Fibroblast of mammary gland (primary cell): ENCODE results near the gene IL2RG.

Experiments
- DNase-seq: peaks from one replicate; pipeline ENCODE4 v3.0.0-alpha.2; 2010; ENCODE audit warnings: low read depth
- H3K4me3 ChIP-seq: 2 replicates; pipeline ENCODE4 v1.5.1; 2011; ENCODE audit warnings: low read depth, mild to moderate bottlenecking, low read length, moderate library complexity; ENCODE audit not compliant: control insufficient read depth
- TF ChIP-seq, protein P1 (sequence below): conservative IDR thresholded peaks from 2 replicates; pipeline ENCODE4 v1.5.1; 2011; ENCODE audit warnings: low read depth, low read length, inconsistent platforms; ENCODE audit not compliant: control insufficient read depth, insufficient read depth

IL2RG gene

DNA sequence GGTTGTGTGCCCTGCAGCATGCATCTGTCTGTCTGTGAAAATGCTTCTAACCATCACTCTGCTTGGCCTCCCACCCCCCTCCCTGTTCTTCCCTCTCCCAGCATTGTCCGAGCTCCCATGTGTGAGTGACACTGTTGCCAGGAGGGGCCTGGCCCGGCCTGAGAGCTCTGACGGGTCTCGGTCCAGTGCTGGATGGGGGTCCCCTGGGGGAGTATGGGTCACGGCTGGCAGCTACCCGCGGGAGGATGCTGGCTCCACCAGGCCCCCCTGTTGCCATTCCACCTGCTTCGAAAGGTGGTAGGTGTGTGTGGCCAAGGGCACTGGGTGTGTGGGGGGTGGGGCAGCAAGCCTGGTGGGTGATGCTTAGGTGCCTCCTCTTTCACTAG is 36.9 kb upstream of the IL2RG start:
- DNase-seq: no peak
- no peak overlapping the region for H3K4me3 ChIP-seq
- TF ChIP-seq, protein P1, sequence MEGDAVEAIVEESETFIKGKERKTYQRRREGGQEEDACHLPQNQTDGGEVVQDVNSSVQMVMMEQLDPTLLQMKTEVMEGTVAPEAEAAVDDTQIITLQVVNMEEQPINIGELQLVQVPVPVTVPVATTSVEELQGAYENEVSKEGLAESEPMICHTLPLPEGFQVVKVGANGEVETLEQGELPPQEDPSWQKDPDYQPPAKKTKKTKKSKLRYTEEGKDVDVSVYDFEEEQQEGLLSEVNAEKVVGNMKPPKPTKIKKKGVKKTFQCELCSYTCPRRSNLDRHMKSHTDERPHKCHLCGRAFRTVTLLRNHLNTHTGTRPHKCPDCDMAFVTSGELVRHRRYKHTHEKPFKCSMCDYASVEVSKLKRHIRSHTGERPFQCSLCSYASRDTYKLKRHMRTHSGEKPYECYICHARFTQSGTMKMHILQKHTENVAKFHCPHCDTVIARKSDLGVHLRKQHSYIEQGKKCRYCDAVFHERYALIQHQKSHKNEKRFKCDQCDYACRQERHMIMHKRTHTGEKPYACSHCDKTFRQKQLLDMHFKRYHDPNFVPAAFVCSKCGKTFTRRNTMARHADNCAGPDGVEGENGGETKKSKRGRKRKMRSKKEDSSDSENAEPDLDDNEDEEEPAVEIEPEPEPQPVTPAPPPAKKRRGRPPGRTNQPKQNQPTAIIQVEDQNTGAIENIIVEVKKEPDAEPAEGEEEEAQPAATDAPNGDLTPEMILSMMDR: no peak

DNA sequence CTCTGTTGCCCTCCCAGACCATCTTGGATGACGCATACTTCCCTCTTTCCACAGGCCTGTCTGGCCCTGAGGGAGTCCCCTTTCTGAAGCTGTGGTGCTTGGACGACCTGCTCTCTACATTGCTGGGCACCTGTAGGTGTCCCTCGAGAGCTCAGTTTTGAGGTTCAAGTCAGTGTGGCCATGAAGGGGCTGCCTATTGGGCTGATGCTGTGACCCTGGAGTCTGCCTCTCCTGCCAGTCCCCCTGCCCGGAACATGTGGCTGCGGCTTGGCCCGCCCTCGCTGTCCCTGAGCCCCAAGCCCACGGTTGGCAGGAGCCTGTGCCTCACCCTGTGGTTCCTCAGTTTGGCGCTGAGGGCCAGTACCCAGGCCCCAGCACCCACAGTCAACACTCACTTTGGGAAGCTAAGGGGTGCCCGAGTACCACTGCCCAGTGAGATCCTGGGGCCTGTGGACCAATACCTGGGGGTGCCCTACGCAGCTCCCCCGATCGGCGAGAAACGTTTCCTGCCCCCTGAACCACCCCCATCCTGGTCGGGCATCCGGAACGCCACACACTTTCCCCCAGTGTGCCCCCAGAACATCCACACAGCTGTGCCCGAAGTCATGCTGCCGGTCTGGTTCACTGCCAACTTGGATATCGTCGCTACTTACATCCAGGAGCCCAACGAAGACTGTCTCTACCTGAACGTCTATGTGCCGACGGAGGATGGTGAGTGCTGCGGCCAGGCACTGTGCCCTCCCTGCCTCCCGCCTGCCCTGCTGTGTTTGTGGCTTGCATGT is 36.3 kb upstream of the IL2RG start:
- no peak for DNase-seq
- no peak overlapping the region for H3K4me3 ChIP-seq
- TF ChIP-seq, protein P1: no peak

DNA sequence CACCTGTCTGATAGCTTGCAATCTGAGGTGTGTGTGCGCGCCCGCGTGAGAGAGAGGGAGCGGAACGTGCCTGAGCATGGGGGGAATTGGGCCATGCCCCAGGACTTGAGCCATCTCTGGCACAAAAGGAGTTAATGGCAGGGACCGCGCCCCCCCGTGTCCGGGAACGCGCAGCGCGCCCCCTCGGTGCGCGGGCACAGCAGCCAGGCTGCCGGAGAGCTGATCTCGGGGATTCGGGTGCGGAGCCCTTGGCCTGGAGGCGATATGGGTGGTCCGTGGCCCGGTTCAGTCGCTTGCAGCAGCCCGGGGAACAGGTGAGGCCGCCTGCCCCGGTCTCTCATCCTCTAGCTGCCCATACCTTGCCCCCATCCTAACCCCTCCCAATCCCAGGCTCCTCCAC is 33.3 kb upstream of the IL2RG start, which contains the start of gene NLGN3:
Gene NLGN3 (plus strand): TSS at position 191 of the 400 bp plus-strand sequence. CDS start 2,909 bp downstream, outside the sequence.
- TF ChIP-seq, protein P1: no peak
- no peak within 1 kb of the TSS for H3K4me3 ChIP-seq

DNA sequence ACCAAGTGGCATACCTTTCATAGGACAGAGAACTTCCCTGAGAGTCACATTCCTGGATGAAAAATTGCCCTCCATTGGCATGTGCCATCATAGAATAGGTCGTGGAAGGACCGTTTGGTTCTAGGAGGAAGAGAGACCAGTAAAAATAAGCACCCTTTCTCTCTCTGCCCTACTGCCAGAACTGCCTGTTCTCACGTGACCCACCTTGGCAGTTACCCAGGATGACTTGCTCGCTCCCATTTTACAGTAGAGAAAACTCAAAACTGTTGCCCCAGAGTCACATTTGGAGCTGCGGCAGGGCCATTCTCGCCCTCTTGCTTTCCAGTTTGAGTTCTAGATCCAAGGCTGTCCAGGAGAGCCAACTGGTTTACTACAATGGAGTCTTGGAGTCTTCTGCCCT is 32.1 kb upstream of the IL2RG start:
- DNase-seq: peak; percentile 64
- TF ChIP-seq, protein P1: no peak
- no peak overlapping the region for H3K4me3 ChIP-seq

More for the DNA sequence above, 33.3 kb upstream of the IL2RG start, which contains the start of gene NLGN3:
- no peak for DNase-seq

DNA sequence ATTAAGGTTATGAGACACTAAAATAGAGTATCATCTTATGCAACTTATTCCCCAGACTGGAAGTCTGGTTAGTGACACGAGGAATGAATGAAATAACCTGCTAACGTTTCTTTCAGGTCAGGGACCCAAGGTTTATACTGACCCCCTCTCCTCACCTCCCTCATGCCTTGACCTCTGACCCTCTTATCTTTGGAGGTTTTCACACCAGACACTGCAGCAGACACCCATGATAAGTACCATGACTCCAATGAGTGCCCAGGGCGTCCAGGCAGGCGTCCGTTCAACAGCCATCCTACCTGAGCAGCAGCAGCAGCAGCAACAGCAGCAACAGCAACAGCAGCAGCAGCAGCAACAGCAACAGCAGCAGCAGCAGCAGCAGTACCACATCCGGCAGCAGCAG is 29.1 kb upstream of the IL2RG start:
- TF ChIP-seq, protein P1: no peak
- H3K4me3 ChIP-seq: no peak overlapping the region
- DNase-seq: no peak

DNA sequence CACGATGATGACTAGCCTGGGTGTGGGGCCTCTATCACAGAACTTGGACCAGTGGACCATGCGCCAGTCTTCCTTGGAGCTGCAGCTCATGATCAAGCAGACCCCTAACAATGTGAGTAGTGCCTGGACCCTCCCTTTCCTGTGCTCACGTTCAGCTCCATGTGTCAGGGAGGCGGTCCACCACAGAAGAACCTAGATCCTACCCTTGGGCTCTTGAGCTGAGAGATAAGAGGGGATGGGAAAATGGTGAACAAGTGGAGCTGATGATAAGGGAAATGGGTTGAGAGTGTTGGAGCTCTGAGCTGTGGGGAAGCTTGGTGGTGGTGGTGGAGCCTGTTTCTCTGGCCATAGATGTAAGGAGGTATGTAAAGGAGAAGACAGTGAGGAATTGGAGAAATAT is 20.1 kb upstream of the IL2RG start:
- TF ChIP-seq, protein P1: no peak
- DNase-seq: no peak
- no peak overlapping the region for H3K4me3 ChIP-seq
